Measurements from ENCODE around the gene VPS37D.

Gene VPS37D

GRCh38 chr7:73622527-73622908, 45.1 kb upstream of the VPS37D start:
- ATAC-seq (ENCODE audit: low read depth) (no peak), DNase-seq (ENCODE audit: low spot score) (no peak)
- TF ChIP-seq CTCF (IDR thresholded peaks at IDR 0.05; ENCODE audit: poor library complexity, severe bottlenecking): no peak
- Histone ChIP-seq H3K27me3 (ENCODE audit: insufficient read depth, poor library complexity, severe bottlenecking) (peaks cover 12% of the 10 kb centered on the region), H3K4me1 (ENCODE audit: insufficient read depth, poor library complexity, severe bottlenecking) (no peaks in the 10 kb centered on the region), H3K36me3 (ENCODE audit: low read depth) (no peaks in the 10 kb centered on the region), H3K4me3 (ENCODE audit: severe bottlenecking) (no peak overlapping the region), H3K9me3 (ENCODE audit: severe bottlenecking) (no peaks in the 10 kb centered on the region), H3K27ac (ENCODE audit: poor library complexity, severe bottlenecking) (no peak overlapping the region)

DNA sequence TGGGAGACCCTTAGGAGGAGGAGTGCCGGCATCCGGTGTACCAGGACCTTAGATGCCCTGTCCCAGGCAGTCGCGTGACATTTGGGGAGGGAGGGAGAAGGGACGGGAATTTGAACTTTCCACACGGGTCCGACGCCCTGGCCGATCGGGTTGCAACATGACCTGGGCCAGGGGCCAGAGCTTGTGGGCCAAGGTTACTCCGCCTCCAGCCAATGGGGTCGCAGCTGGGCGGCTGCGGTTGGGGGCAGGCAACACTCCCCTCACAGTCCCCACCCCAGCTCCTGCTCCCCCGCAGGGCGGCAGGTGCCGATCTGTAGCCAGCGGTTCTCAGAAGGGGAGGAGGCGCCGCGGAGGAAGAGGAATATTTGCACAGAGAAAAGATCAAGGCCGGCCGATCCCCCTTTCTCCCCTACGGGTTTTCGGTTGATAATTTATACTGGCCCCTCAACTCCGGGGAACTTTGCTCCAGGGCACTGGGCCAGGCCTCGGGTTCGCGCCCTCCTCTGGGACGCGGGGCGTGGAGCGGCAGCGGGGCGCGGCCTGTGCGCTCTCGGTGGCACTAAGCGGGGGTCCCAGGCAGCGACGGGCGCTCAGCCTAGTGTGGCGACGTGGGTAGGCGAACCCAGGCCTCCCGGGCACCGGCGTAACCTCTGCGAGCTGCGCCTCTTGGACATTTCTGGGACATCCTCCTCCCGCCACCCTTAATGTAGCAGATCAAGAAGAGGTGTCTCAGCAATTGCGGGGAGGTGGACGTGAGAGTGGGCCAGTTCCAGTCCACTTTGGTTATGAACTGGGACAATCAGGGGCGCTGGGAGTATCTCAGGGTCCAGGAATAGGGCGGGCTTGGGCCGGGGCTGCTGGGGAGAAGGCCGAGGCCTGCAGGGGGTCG, 44.5 kb upstream of the VPS37D start:
- Histone ChIP-seq H3K9me3 (ENCODE audit: severe bottlenecking) (no peaks in the 10 kb centered on the region), H3K4me1 (ENCODE audit: insufficient read depth, poor library complexity, severe bottlenecking) (no peaks in the 10 kb centered on the region), H3K36me3 (ENCODE audit: low read depth) (no peaks in the 10 kb centered on the region), H3K27me3 (ENCODE audit: insufficient read depth, poor library complexity, severe bottlenecking) (peaks cover 12% of the 10 kb centered on the region), H3K27ac (ENCODE audit: poor library complexity, severe bottlenecking) (no peak overlapping the region), H3K4me3 (ENCODE audit: severe bottlenecking) (no peak overlapping the region)
- ATAC-seq (ENCODE audit: low read depth) (no peak), DNase-seq (ENCODE audit: low spot score) (no peak)
- no peak for TF ChIP-seq CTCF (IDR thresholded peaks at IDR 0.05; ENCODE audit: poor library complexity, severe bottlenecking)

DNA sequence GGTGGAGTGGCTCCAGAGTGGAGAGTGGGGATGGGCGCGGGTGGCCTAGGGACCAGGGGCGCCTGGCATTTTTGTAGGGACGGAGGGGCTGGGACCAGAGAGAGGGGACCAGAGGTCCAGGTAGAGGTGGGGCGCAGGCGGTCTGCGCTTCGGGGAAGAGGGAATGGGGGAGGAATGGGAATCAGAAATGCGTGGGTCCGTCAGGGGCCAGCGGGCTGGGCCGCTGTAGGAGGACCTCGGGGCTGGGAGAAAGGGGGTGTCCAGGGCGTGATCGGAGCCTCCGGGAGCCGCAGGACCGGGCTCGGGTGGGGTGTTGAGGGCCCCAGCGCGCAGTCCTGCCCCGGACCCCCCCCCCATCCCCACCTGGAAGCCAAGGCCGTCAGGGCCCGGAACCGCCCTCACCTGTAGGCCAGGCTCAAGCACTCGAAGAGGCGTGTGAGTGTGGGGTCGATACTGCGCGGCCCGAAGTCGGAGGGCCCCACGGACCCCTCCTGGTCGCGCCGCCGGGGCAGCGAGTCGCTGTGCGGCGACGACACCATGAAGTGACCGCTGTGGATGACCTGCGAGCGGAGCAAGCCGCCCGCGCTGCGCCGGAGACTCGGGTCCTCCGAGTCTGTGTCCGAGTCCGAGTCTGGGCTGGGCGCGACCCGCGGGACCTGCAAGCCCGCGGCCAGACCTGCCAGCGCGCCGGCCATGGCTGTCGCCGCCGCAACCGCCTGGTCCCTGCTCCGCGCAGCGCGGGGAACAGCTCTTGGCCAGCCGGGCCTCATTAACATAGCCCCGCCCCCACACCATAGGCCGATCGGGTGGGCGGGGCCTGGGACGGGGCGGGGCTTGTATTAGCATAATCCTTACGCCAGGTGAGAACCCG, 43.6 kb upstream of the VPS37D start, which contains the start of gene MLXIPL:
TSS of gene MLXIPL (minus strand) at position 725 of the 871 bp plus-strand sequence. CDS start at position 695, 30 bp downstream.
- ATAC-seq (ENCODE audit: low read depth) (peak; percentile 92), DNase-seq (ENCODE audit: low spot score) (peak; percentile 90)
- Histone ChIP-seq H3K4me3 (ENCODE audit: severe bottlenecking) (peak within 1 kb of the TSS; percentile 40), H3K27me3 (ENCODE audit: insufficient read depth, poor library complexity, severe bottlenecking) (peaks cover 12% of the 10 kb centered on the region), H3K27ac (ENCODE audit: poor library complexity, severe bottlenecking) (no peak within 1 kb of the TSS), H3K9me3 (ENCODE audit: severe bottlenecking) (no peaks in the 10 kb centered on the region), H3K4me1 (ENCODE audit: insufficient read depth, poor library complexity, severe bottlenecking) (no peaks in the 10 kb centered on the region), H3K36me3 (ENCODE audit: low read depth) (no peaks in the 10 kb centered on the region)
- TF ChIP-seq CTCF (IDR thresholded peaks at IDR 0.05; ENCODE audit: poor library complexity, severe bottlenecking): no peak

DNA sequence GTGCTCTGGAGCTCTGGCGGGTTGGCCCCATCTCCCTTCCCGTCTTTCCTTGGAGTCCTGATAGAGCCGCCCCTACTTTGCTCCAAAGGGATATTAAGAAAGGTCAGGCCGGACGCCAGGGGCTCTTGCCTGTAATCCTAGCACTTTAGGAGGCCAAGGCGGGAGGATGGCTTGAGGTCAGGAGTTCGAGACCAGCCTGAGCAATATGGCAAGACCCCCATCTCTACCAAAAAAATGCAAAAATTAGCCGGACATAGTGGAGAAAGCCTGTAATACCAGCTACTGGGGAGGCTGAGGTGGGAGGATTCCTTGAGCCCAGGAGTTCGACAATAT, 43.0 kb upstream of the VPS37D start:
- no peaks in the 10 kb centered on the region for H3K36me3 ChIP-seq (ENCODE audit: low read depth)
- H3K27me3 ChIP-seq (ENCODE audit: insufficient read depth, poor library complexity, severe bottlenecking): peaks cover 12% of the 10 kb centered on the region
- no peak for TF ChIP-seq CTCF (IDR thresholded peaks at IDR 0.05; ENCODE audit: poor library complexity, severe bottlenecking)
- peak overlapping the region; percentile 40 for H3K4me3 ChIP-seq (ENCODE audit: severe bottlenecking)
- H3K9me3 ChIP-seq (ENCODE audit: severe bottlenecking): no peaks in the 10 kb centered on the region
- H3K27ac ChIP-seq (ENCODE audit: poor library complexity, severe bottlenecking): no peak overlapping the region
- ATAC-seq (ENCODE audit: low read depth): no peak
- no peaks in the 10 kb centered on the region for H3K4me1 ChIP-seq (ENCODE audit: insufficient read depth, poor library complexity, severe bottlenecking)
- no peak for DNase-seq (ENCODE audit: low spot score)
